Measurements from ENCODE around the gene CEP72.
"Not testable (repeated sequence)": the region's sequence is repeated elsewhere in the genome, so short reads cannot be mapped to it uniquely, and the experiment has no call there.

CEP72 gene

DNA sequence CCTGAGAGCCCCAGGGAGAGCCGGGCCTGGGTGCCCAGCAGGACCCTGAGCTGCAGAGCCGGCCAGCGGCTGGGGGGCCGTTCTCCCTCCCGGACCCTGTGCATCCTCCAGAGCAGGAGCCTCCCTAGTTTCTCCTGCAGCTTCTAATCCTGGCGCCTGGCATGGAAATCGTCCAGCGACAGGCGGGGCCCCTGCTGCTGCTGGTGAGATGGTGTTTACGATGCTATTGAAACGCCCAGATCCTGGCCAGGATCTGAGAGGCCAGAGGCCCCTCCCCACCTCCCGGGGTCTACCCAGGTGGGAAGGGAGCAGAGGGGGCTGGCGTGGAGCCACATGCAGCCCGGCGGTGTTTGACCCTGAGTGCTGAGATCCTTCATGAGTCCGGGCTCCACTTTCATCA, 38.2 kb upstream of the CEP72 start:
- DNase-seq (ENCODE audit: low read depth): no peak
- TF ChIP-seq, protein P1, sequence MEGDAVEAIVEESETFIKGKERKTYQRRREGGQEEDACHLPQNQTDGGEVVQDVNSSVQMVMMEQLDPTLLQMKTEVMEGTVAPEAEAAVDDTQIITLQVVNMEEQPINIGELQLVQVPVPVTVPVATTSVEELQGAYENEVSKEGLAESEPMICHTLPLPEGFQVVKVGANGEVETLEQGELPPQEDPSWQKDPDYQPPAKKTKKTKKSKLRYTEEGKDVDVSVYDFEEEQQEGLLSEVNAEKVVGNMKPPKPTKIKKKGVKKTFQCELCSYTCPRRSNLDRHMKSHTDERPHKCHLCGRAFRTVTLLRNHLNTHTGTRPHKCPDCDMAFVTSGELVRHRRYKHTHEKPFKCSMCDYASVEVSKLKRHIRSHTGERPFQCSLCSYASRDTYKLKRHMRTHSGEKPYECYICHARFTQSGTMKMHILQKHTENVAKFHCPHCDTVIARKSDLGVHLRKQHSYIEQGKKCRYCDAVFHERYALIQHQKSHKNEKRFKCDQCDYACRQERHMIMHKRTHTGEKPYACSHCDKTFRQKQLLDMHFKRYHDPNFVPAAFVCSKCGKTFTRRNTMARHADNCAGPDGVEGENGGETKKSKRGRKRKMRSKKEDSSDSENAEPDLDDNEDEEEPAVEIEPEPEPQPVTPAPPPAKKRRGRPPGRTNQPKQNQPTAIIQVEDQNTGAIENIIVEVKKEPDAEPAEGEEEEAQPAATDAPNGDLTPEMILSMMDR (conservative IDR thresholded peaks at IDR 0.05; ENCODE audit: low read depth, low read length): no peak
- no peak overlapping the region for H3K4me3 ChIP-seq (ENCODE audit: low read length)

DNA sequence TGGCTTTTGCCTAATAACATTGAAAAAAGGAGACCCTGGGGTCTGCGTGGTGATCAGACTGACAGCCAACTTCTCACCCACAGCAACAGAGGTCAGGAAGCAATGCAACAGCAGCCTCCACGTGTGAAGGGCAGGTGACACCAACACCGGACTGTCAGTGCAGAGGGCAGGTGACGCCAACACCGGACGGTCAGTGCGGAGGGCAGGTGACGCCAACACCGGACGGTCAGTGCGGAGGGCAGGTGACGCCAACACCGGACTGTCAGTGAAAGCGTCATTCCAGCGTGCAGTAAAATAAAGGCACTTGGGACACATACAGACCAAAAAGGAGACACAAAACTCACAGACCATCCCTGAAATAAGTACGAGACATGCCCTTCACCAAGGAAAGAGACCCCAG, 37.2 kb upstream of the CEP72 start:
- no peak overlapping the region for H3K4me3 ChIP-seq (ENCODE audit: low read length)
- TF ChIP-seq, protein P1 (conservative IDR thresholded peaks at IDR 0.05; ENCODE audit: low read depth, low read length): no peak
- DNase-seq (ENCODE audit: low read depth): no peak

DNA sequence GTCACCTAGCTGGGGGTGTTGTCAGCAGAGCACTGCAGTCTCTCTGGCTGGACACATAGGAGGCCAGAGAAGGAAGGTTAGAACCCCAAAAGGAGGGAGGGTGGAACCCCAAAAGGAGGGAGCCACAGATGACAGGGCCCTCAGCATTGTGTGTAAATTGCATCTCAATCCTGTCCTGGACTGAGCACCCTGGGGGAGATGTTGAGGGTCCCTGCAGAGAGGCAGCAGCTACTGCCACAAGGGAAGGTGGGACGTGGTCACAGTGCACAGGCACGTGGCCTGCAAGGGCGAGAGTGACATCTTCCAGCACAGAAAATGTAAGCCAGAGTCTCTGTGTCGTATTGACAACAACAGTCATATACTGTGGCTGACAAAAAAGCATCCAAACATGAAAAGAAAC, 36.5 kb upstream of the CEP72 start:
- TF ChIP-seq, protein P1 (conservative IDR thresholded peaks at IDR 0.05; ENCODE audit: low read depth, low read length): no peak
- H3K4me3 ChIP-seq (ENCODE audit: low read length): no peak overlapping the region
- DNase-seq (ENCODE audit: low read depth): no peak

DNA sequence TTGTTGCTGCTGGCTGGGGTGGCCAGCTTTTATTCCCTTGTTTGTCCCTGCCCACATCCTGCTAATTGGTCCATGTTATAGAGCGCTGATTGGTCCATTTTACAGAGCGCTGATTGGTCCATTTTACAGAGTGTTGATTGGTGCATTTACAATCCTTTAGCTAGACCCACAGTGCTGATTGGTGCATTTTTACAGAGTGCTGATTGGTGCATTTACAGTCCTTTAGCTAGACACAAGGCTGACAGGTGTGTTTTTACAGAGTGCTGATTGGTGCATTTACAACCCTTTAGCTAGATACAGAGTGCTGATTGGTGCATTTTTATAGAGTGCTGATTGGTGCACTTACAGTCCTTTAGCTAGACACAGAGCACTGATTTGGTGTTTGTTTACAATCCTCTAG, 34.9 kb upstream of the CEP72 start:
- not testable (repeated sequence) for H3K4me3 ChIP-seq (ENCODE audit: low read length); DNase-seq (ENCODE audit: low read depth)

DNA sequence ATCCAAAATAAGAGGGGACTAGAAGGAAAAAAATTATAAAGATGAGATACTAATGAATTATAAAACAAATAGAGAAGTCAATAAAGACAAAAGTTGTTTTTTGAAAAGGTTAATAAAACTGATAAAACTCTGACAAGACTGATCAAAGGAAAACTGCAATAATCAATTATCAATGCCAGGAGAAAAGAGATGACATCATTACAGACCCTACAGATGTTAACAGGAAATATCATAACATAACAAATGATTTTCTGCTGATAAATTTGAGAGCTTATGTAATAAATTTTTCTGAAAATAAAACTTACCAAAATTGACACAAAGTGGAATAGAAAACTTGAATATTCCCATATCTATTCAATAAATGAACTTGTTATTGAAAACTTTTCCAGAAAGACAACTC, 34.3 kb upstream of the CEP72 start:
- no peak overlapping the region for H3K4me3 ChIP-seq (ENCODE audit: low read length)
- TF ChIP-seq, protein P1 (conservative IDR thresholded peaks at IDR 0.05; ENCODE audit: low read depth, low read length): no peak
- DNase-seq (ENCODE audit: low read depth): no peak

DNA sequence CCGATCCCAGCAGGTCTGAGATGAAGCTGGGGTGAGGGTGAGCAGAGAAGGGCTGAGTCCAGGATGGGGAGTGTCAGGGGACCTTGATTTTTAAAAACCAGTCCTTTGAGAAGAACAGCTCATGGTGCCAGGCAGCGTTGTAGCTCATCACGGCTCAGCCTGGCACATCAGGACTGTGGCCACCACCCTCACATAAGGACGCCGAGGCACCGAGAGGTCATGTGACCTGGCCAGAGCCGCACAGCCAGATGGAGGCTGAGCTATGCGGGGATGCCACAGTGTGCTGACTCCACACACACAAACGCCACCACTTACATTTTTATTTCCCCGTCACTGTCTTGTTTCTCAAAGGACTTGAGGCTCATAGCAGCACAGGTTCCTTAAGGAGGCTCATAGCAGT, 32.9 kb upstream of the CEP72 start:
- TF ChIP-seq, protein P1 (conservative IDR thresholded peaks at IDR 0.05; ENCODE audit: low read depth, low read length): no peak
- DNase-seq (ENCODE audit: low read depth): no peak
- H3K4me3 ChIP-seq (ENCODE audit: low read length): no peak overlapping the region

DNA sequence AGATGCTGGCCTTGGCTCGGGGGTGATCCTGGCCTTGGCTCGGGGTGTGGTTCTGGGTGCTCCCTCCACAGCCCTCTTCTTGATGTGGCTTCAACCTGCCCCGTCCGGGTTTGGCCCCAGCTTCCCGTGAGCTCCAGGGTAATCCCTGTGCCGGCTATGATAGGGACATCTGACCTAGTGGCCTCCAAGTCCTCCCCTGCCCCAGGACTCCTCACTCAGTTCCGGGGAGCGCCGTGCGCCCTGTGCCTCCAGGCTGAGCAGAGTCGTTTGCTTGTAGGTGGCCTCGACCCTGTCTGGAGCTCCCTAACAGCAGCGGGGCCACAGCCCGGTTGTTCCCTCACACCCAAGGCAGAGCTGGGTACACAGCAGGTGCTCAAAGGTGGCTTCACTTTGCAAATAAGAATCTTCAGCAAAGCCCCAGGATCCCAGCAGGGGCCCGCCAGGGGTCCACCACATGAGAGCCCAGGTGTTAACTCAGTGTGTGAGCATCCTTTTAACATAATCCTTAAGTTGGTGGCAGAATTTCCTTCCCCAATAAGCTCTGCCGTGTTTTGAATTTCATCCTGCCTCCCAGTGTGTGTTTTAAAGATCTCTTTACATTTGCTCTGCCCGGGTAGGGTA, 32.3 kb upstream of the CEP72 start:
- TF ChIP-seq, protein P1 (conservative IDR thresholded peaks at IDR 0.05; ENCODE audit: low read depth, low read length): no peak
- no peak overlapping the region for H3K4me3 ChIP-seq (ENCODE audit: low read length)
- no peak for DNase-seq (ENCODE audit: low read depth)

DNA sequence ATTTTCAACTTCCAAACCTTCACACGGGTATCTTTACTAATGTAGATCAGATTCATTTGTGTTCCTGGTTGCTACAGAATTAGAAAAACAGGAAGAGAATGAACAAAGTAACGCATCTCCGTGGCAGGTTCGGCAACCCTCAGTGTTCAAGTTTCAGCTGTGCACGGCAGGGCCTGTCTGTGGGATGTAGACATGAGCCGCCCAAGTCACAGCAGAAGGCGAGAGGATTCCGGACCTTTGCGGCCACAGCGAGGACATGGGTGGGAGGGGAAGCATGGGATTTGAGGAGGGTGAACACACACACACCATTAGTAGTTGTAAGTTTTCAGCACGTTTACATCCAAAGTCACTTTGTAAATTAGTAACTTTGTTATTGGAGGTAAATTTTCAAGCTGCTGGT, 31.7 kb upstream of the CEP72 start:
- no peak overlapping the region for H3K4me3 ChIP-seq (ENCODE audit: low read length)
- DNase-seq (ENCODE audit: low read depth): no peak
- TF ChIP-seq, protein P1 (conservative IDR thresholded peaks at IDR 0.05; ENCODE audit: low read depth, low read length): no peak
